HEK293 (cell line): ENCODE data around the gene NRF1.

Experiments used
- AEBP2 ChIP-seq: fragments of 450-650 bp; formaldehyde crosslinking; IDR thresholded peaks from 2 replicates; pipeline ENCODE4 v1.5.1; 2016; ENCODE audit warnings: missing biosample characterization, missing genetic modification characterization, borderline replicate concordance
- ELK4 ChIP-seq: IDR thresholded peaks from 2 replicates; pipeline ENCODE4 v1.6.1; 2011; ENCODE audit warnings: mild to moderate bottlenecking, low read depth, low read length, borderline replicate concordance
- FEZF1 ChIP-seq: fragments of 450-650 bp; formaldehyde crosslinking; IDR thresholded peaks from 2 replicates; pipeline ENCODE4 v1.5.1; 2016; ENCODE audit warnings: missing biosample characterization, missing genetic modification characterization
- GLI4 ChIP-seq: fragments of 450-650 bp; formaldehyde crosslinking; IDR thresholded peaks from 2 replicates; pipeline ENCODE4 v1.5.1; 2016; ENCODE audit warnings: missing biosample characterization, missing genetic modification characterization
- MYNN ChIP-seq: fragments of 450-650 bp; formaldehyde crosslinking; IDR thresholded peaks from 2 replicates; pipeline ENCODE4 v1.5.1; 2016; ENCODE audit warnings: missing biosample characterization, missing genetic modification characterization, borderline replicate concordance
- PBX3 ChIP-seq: sonication (generic); formaldehyde crosslinking; IDR thresholded peaks from 2 replicates; pipeline ENCODE4 v1.8.1; 2022; ENCODE audit warnings: mild to moderate bottlenecking, moderate library complexity, missing genetic modification reagents
- SP2 ChIP-seq: fragments of 450-650 bp; formaldehyde crosslinking; IDR thresholded peaks from 2 replicates; pipeline ENCODE4 v1.5.1; 2016; ENCODE audit warnings: missing biosample characterization, missing genetic modification characterization
- ZBTB21 ChIP-seq: fragments of 450-650 bp; formaldehyde crosslinking; IDR thresholded peaks from 2 replicates; pipeline ENCODE4 v1.5.1; 2017; ENCODE audit warnings: missing biosample characterization, missing genetic modification characterization
- ZNF132 ChIP-seq: fragments of 450-650 bp; formaldehyde crosslinking; IDR thresholded peaks from 2 replicates; pipeline ENCODE4 v1.5.1; 2017; ENCODE audit warnings: missing biosample characterization, missing genetic modification characterization, borderline replicate concordance
- ZNF2 ChIP-seq: fragments of 450-650 bp; formaldehyde crosslinking; IDR thresholded peaks from 2 replicates; pipeline ENCODE4 v1.5.1; 2016; ENCODE audit warnings: missing biosample characterization, missing genetic modification characterization
- ZNF248 ChIP-seq: fragments of 450-650 bp; formaldehyde crosslinking; IDR thresholded peaks from 2 replicates; pipeline ENCODE4 v1.5.1; 2017; ENCODE audit warnings: missing biosample characterization, missing genetic modification characterization
- ZNF366 ChIP-seq: fragments of 450-650 bp; formaldehyde crosslinking; conservative IDR thresholded peaks from 2 replicates; pipeline ENCODE4 v1.5.1; 2016; ENCODE audit warnings: missing biosample characterization, missing genetic modification characterization
- ZNF510 ChIP-seq: fragments of 450-650 bp; formaldehyde crosslinking; IDR thresholded peaks from 2 replicates; pipeline ENCODE4 v1.5.1; 2018; ENCODE audit warnings: mild to moderate bottlenecking, missing genetic modification characterization, missing biosample characterization; ENCODE audit not compliant: insufficient replicate concordance
- ZNF558 ChIP-seq: fragments of 450-650 bp; formaldehyde crosslinking; IDR thresholded peaks from 2 replicates; pipeline ENCODE4 v1.5.1; 2016; ENCODE audit warnings: missing biosample characterization, missing genetic modification characterization
- ZNF571 ChIP-seq: fragments of 450-650 bp; formaldehyde crosslinking; IDR thresholded peaks from 2 replicates; pipeline ENCODE4 v1.5.0; 2017; ENCODE audit warnings: missing biosample characterization, missing genetic modification characterization
- ZNF580 ChIP-seq: fragments of 450-650 bp; formaldehyde crosslinking; IDR thresholded peaks from 2 replicates; pipeline ENCODE4 v1.5.1; 2016; ENCODE audit warnings: missing biosample characterization, missing genetic modification characterization
- ZNF626 ChIP-seq: fragments of 450-650 bp; sonication (Bioruptor Pico); formaldehyde crosslinking; IDR thresholded peaks from 2 replicates; pipeline ENCODE4 v1.5.1; 2018; ENCODE audit warnings: missing biosample characterization, missing genetic modification characterization, inconsistent platforms
- ZNF76 ChIP-seq: fragments of 450-650 bp; formaldehyde crosslinking; IDR thresholded peaks from 2 replicates; pipeline ENCODE4; 2016; ENCODE audit warnings: low read depth, missing biosample characterization, missing genetic modification characterization, borderline replicate concordance
- ZNF843 ChIP-seq: fragments of 450-650 bp; formaldehyde crosslinking; IDR thresholded peaks from 2 replicates; pipeline ENCODE4 v1.5.1; 2016; ENCODE audit warnings: missing biosample characterization, missing genetic modification characterization
- TF ChIP-seq, protein P1 (sequence below): fragments of 450-650 bp; formaldehyde crosslinking; IDR thresholded peaks from 2 replicates; pipeline ENCODE4 v1.5.1; 2016; ENCODE audit warnings: missing biosample characterization, missing genetic modification characterization
- TF ChIP-seq, protein P2 (sequence below): fragments of 450-650 bp; formaldehyde crosslinking; optimal IDR thresholded peaks from 2 replicates; pipeline ENCODE3; 2016; ENCODE audit warnings: missing biosample characterization, mild to moderate bottlenecking, missing genetic modification characterization
- TF ChIP-seq, protein P3 (sequence below): fragments of 450-650 bp; formaldehyde crosslinking; IDR thresholded peaks from 2 replicates; pipeline ENCODE4 v1.5.1; 2017; ENCODE audit warnings: missing biosample characterization, missing genetic modification characterization

Gene NRF1

GRCh38 chr7:129612112-129613015, 844 bp downstream of the NRF1 start (continued):
- no peak for TF ChIP-seq PBX3 (CRISPR knock-in tag)
- TF ChIP-seq ZNF76 (tag by site-specific recombination), result peak; percentile 30; the same call in 1 of the 2 replicates
- TF ChIP-seq AEBP2 (tag by site-specific recombination), result no peak
- TF ChIP-seq ZNF510 (tag by site-specific recombination), result no peak
- TF ChIP-seq, protein P1, sequence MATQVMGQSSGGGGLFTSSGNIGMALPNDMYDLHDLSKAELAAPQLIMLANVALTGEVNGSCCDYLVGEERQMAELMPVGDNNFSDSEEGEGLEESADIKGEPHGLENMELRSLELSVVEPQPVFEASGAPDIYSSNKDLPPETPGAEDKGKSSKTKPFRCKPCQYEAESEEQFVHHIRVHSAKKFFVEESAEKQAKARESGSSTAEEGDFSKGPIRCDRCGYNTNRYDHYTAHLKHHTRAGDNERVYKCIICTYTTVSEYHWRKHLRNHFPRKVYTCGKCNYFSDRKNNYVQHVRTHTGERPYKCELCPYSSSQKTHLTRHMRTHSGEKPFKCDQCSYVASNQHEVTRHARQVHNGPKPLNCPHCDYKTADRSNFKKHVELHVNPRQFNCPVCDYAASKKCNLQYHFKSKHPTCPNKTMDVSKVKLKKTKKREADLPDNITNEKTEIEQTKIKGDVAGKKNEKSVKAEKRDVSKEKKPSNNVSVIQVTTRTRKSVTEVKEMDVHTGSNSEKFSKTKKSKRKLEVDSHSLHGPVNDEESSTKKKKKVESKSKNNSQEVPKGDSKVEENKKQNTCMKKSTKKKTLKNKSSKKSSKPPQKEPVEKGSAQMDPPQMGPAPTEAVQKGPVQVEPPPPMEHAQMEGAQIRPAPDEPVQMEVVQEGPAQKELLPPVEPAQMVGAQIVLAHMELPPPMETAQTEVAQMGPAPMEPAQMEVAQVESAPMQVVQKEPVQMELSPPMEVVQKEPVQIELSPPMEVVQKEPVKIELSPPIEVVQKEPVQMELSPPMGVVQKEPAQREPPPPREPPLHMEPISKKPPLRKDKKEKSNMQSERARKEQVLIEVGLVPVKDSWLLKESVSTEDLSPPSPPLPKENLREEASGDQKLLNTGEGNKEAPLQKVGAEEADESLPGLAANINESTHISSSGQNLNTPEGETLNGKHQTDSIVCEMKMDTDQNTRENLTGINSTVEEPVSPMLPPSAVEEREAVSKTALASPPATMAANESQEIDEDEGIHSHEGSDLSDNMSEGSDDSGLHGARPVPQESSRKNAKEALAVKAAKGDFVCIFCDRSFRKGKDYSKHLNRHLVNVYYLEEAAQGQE (tag by site-specific recombination), result no peak
- TF ChIP-seq ZNF366, result 0 out of 2 replicates have a peak, but pooled peaks have one; percentile 7
- TF ChIP-seq MYNN (tag by site-specific recombination), result no peak
- no peak for TF ChIP-seq ELK4
- TF ChIP-seq ZNF132 (tag by site-specific recombination), result no peak
- TF ChIP-seq ZNF843 (tag by site-specific recombination), result no peak
- TF ChIP-seq SP2 (tag by site-specific recombination), result peak; percentile 14; the same call in 1 of the 2 replicates
- TF ChIP-seq, protein P2, sequence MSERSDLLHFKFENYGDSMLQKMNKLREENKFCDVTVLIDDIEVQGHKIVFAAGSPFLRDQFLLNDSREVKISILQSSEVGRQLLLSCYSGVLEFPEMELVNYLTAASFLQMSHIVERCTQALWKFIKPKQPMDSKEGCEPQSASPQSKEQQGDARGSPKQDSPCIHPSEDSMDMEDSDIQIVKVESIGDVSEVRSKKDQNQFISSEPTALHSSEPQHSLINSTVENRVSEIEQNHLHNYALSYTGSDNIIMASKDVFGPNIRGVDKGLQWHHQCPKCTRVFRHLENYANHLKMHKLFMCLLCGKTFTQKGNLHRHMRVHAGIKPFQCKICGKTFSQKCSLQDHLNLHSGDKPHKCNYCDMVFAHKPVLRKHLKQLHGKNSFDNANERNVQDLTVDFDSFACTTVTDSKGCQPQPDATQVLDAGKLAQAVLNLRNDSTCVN (tag by site-specific recombination), result peak; percentile 41
- no peak for TF ChIP-seq ZNF2
- TF ChIP-seq ZNF248 (tag by site-specific recombination), result no peak
- no peak for TF ChIP-seq ZNF580 (tag by site-specific recombination)
- no peak for TF ChIP-seq ZNF626 (tag by site-specific recombination)
- TF ChIP-seq GLI4 (tag by site-specific recombination), result no peak
- no peak for TF ChIP-seq ZNF571
- TF ChIP-seq FEZF1, result no peak
- TF ChIP-seq, protein P3, sequence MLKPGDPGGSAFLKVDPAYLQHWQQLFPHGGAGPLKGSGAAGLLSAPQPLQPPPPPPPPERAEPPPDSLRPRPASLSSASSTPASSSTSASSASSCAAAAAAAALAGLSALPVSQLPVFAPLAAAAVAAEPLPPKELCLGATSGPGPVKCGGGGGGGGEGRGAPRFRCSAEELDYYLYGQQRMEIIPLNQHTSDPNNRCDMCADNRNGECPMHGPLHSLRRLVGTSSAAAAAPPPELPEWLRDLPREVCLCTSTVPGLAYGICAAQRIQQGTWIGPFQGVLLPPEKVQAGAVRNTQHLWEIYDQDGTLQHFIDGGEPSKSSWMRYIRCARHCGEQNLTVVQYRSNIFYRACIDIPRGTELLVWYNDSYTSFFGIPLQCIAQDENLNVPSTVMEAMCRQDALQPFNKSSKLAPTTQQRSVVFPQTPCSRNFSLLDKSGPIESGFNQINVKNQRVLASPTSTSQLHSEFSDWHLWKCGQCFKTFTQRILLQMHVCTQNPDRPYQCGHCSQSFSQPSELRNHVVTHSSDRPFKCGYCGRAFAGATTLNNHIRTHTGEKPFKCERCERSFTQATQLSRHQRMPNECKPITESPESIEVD, result no peak
- TF ChIP-seq ZNF558, result no peak
- no peak for TF ChIP-seq ZBTB21
